ENCODE data around the gene MPV17. TPM values are rescaled to one million over a fixed set of nuclear protein-coding genes. Genes with fewer than 3 reads are reported as not detected.

MPV17 gene
- total and polyA plus RNA-seq, 9 of the 15 experiments (the other 6 are each of a cell fraction or from before 2014, with no cell fraction given), result 54.7 to 140 (median 70.2) TPM

DNA sequence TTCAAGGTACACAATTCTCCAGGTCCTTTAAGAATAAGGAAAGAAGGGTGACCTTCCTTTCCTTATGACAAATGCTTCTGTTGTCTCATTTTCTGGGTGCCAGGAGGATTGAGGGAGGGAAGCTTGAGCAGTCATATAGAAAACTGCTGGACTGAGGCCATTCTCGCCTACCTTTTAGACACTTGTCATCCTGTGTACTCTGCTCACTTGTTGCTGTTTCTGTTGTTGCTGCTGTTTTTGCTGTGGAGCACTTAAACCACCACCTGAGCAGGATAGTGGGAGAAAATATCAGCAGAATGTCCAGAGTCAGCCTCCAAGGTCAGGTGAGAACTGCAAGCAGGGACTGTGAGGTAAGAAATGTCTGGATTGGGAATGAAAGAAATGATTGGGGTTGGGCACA lies 44.9 kb downstream of the MPV17 start (continued):
- TF ChIP-seq, protein P1, sequence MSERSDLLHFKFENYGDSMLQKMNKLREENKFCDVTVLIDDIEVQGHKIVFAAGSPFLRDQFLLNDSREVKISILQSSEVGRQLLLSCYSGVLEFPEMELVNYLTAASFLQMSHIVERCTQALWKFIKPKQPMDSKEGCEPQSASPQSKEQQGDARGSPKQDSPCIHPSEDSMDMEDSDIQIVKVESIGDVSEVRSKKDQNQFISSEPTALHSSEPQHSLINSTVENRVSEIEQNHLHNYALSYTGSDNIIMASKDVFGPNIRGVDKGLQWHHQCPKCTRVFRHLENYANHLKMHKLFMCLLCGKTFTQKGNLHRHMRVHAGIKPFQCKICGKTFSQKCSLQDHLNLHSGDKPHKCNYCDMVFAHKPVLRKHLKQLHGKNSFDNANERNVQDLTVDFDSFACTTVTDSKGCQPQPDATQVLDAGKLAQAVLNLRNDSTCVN (CRISPR knock-in tag; IDR thresholded peaks at IDR 0.05), result no peak
- TF ChIP-seq FIP1L1 (IDR thresholded peaks at IDR 0.05; ENCODE audit: low read depth, low read length, poor library complexity, severe bottlenecking), result no peak

DNA sequence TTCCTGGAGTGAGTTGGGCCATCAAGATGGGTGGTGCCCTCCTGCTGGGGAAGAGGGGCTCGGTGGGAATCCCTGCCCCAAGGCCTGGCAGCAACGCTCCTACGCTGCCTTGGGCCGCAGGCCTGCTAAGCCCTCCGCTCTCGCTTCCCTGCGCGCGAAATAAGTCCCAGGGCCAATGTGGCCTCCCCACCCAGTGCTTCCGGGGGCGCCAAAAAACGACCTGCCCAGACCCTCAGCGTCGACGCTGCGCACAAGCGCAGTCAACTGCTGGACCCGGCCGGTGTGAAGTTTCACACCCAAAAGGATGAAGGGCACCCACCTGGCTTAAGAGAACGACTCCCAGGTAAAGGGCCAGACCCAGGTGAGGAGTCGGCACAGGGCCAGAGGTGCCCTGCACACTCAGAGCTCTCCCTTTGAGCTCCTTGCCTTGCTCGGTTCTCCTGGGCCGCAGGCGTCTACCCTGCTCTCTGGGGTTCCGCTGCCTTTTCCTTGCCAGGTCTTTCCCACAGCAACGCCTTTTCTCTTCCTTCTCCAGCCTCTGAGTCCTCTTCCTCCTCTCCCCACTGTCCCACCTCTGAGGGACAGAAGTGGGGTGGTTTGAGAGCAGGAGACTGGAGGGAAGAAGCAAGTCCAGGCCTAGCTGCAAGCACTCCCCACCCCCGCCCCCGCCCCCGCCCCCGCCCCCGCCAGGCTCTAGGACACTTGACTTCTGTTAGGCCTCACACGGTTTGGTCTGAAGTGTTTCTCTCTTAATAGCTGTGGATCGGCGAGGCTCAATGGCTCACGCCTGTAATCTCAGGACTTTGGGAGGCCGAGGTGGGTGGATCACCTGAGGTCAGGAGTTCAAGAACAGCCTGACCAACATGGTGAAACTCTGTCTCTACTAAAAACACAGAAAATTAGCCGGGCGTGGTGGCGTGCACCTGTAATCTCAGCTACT lies 47.4 kb downstream of the MPV17 start, which contains the start of gene DNAJC5G:
Gene DNAJC5G, plus strand, starts transcription at position 223 of the 940 bp plus-strand sequence. CDS start 1,296 bp downstream, outside the sequence.
- no peaks in the 10 kb centered on the region; the same call in 1 of the 2 replicates for H4K20me1 ChIP-seq (replicated peaks; ENCODE audit: control insufficient read depth, insufficient read depth, low read length)
- in situ Hi-C loops (cut with MboI) (no loop called here), intact Hi-C loops (cut with micrococcal nuclease) (no loop called here)
- BruUV-seq (replicated peaks), result no TSS peak
- no peaks in the 10 kb centered on the region for H3K9me1 ChIP-seq (ENCODE audit: control insufficient read depth, insufficient read depth, low read length)
- H3K27me3 ChIP-seq (ENCODE audit: control insufficient read depth in 2 of 2, insufficient read depth in 2 of 2, low read length in 2 of 2), result peaks cover 4 to 5% of the 10 kb centered on the region in 2 experiments; a peak in 2 of 5 replicates
- no peaks in the 10 kb centered on the region for H3K36me3 ChIP-seq (ENCODE audit: control insufficient read depth, insufficient read depth, low read length)
- no peaks in the 10 kb centered on the region for H3K9me3 ChIP-seq (replicated peaks; ENCODE audit: control insufficient read depth, insufficient read depth, low read depth, low read length)
- no peak within 1 kb of the TSS for H3K4me2 ChIP-seq (ENCODE audit: insufficient read depth, low read length)
- no peak within 1 kb of the TSS for H2AFZ ChIP-seq (ENCODE audit: low read depth, low read length)
- ATAC-seq, result no peak
- WGBS (ENCODE audit: insufficient coverage, low coverage, missing lambda C conversion rate), result 57% methylated on average over 36 of the region's 39 CpGs
- no peak within 1 kb of the TSS for H3K4me3 ChIP-seq
- no peak for DNase-seq (ENCODE audit: extremely low read depth in 1 of 4, low spot score in 3 of 4)
- H3K4me1 ChIP-seq (replicated peaks in 1 of 2; ENCODE audit: control insufficient read depth in 2 of 2, insufficient read depth in 2 of 2, low read length in 2 of 2), result peaks cover 10 to 23% of the 10 kb centered on the region in 2 experiments
- CTCF ChIA-PET (ENCODE audit: low intra/inter-chr PET ratio), result interaction anchor here (0.6 kb wide), 1 partner anchor 26 kb away, joined by 4 read pairs; no protein-coding TSS in a partner anchor
- H3K9ac ChIP-seq (ENCODE audit: insufficient read depth in 1 of 2, low read depth in 2 of 2, low read length in 2 of 2), result 0 out of 4 replicates have a peak within 1 kb of the TSS, but pooled peaks of 1 of the 2 experiments have one; percentile 13
- H3K27ac ChIP-seq (ENCODE audit: extremely low read depth, low read depth, low read length), result no peak within 1 kb of the TSS
- H3K79me2 ChIP-seq (ENCODE audit: control insufficient read depth, insufficient read depth, low read length), result no peaks in the 10 kb centered on the region
- FAIRE-seq, result no peak
- POLR2A ChIA-PET, result no interaction called here
- TF ChIP-seq, protein P2, sequence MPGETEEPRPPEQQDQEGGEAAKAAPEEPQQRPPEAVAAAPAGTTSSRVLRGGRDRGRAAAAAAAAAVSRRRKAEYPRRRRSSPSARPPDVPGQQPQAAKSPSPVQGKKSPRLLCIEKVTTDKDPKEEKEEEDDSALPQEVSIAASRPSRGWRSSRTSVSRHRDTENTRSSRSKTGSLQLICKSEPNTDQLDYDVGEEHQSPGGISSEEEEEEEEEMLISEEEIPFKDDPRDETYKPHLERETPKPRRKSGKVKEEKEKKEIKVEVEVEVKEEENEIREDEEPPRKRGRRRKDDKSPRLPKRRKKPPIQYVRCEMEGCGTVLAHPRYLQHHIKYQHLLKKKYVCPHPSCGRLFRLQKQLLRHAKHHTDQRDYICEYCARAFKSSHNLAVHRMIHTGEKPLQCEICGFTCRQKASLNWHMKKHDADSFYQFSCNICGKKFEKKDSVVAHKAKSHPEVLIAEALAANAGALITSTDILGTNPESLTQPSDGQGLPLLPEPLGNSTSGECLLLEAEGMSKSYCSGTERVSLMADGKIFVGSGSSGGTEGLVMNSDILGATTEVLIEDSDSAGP (CRISPR knock-in tag; IDR thresholded peaks at IDR 0.05), result no peak
- TF ChIP-seq ZFP1 (CRISPR knock-in tag; IDR thresholded peaks at IDR 0.05) (no peak), YBX1 (IDR thresholded peaks at IDR 0.05) (no peak), POLR2B (IDR thresholded peaks at IDR 0.05; ENCODE audit: low read depth, partially characterized antibody) (no peak), POLR3A (IDR thresholded peaks at IDR 0.05; ENCODE audit: borderline replicate concordance, extremely low read depth, insufficient read depth, insufficient read length) (no peak), POU5F1 (IDR thresholded peaks at IDR 0.05; ENCODE audit: borderline replicate concordance, low read depth, low read length, partially characterized antibody) (no peak), ZNF584 (CRISPR knock-in tag; IDR thresholded peaks at IDR 0.05; ENCODE audit: low read depth) (no peak), HDAC1 (IDR thresholded peaks at IDR 0.05) (no peak), ZNF75A (CRISPR knock-in tag; IDR thresholded peaks at IDR 0.05) (no peak)
- TF ChIP-seq, protein P3, sequence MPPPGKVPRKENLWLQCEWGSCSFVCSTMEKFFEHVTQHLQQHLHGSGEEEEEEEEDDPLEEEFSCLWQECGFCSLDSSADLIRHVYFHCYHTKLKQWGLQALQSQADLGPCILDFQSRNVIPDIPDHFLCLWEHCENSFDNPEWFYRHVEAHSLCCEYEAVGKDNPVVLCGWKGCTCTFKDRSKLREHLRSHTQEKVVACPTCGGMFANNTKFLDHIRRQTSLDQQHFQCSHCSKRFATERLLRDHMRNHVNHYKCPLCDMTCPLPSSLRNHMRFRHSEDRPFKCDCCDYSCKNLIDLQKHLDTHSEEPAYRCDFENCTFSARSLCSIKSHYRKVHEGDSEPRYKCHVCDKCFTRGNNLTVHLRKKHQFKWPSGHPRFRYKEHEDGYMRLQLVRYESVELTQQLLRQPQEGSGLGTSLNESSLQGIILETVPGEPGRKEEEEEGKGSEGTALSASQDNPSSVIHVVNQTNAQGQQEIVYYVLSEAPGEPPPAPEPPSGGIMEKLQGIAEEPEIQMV (tag; conservative IDR thresholded peaks at IDR 0.05; ENCODE audit: low read depth), result no peak
- TF ChIP-seq, protein P4, sequence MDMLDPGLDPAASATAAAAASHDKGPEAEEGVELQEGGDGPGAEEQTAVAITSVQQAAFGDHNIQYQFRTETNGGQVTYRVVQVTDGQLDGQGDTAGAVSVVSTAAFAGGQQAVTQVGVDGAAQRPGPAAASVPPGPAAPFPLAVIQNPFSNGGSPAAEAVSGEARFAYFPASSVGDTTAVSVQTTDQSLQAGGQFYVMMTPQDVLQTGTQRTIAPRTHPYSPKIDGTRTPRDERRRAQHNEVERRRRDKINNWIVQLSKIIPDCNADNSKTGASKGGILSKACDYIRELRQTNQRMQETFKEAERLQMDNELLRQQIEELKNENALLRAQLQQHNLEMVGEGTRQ (CRISPR knock-in tag; IDR thresholded peaks at IDR 0.05), result no peak

All from K562 (cell line).